Right lobe of liver (tissue), 6 donors: ENCODE measurements around the gene GRB14. TPM values are rescaled to one million over a fixed set of nuclear protein-coding genes. Genes with fewer than 3 reads are reported as not detected.

Experiments
- ATAC-seq, 4 donors: fragments of 200-7000 bp; cut with Tn5 transposase; one replicate each; pipeline ENCODE4 v1.9.1; 2020; ENCODE audit warnings: mild to moderate bottlenecking in 4 of 4, moderate library complexity in 4 of 4
- DNase-seq, 3 donors: peaks; one replicate each; pipeline ENCODE4 v3.0.0-alpha.2; 2020
- H3K27ac ChIP-seq, 3 donors: fragments of 200-600 bp; one replicate each; pipeline ENCODE4 v1.8.0; 2022
- H3K27me3 ChIP-seq, 2 donors: fragments of 200-600 bp; one replicate each; pipeline ENCODE4 v1.8.0; 2022
- H3K36me3 ChIP-seq, 4 donors: fragments of 200-600 bp; sonication (generic) in 1 of 4; one replicate each; pipeline versions ENCODE4 v1.5.1 to v1.8.0; 2017 to 2022; ENCODE audit warnings: control low read depth in 1 of 4
- H3K4me1 ChIP-seq, 4 donors: fragments of 200-600 bp; sonication (generic) in 1 of 4; one replicate each; pipeline versions ENCODE4 v1.5.1 to v1.8.0; 2017 to 2022; ENCODE audit warnings: control low read depth in 1 of 4
- H3K4me3 ChIP-seq, 3 donors: fragments of 200-600 bp; one replicate each; pipeline ENCODE4 v1.8.0; 2022
- H3K9me3 ChIP-seq, 4 donors: fragments of 200-600 bp; sonication (generic) in 1 of 4; one replicate each; pipeline versions ENCODE4 v1.5.1 to v1.8.0; 2017 to 2022; ENCODE audit warnings: control low read depth in 1 of 4
- CTCF ChIP-seq, 4 donors: fragments of 200-600 bp in 3 of 4; fragments of 450-650 bp in 1 of 4; IDR thresholded peaks; one replicate each; pipeline versions ENCODE4 v1.5.1 to v1.8.0; 2016 to 2022; ENCODE audit warnings: antibody characterized with exemption in 4 of 4, mild to moderate bottlenecking in 2 of 4
- POLR2A ChIP-seq: fragments of 450-650 bp; IDR thresholded peaks from one replicate; pipeline ENCODE4 v1.6.1; 2017; ENCODE audit warnings: antibody characterized with exemption, mild to moderate bottlenecking
- WGBS: methylation state at CpG from one replicate; pipeline ENCODE4 v1.1.6; 2018; ENCODE audit warnings: low coverage, low lambda C conversion rate; ENCODE audit not compliant: insufficient coverage; ENCODE audit errors: missing lambda C conversion rate; 5-methylcytosine and 5-hydroxymethylcytosine counted together
- intact Hi-C, 2 donors: fragments of 100-400 bp; cut with DNase I; formaldehyde crosslinking; loops; one replicate each; pipeline versions ENCODE4 v1.11.2 to v1.14.1; 2022
- total RNA-seq, 6 experiments: library from RNA; depleted of rRNA in 2 of 6; stranded (reverse); fragments of >200 nt in 2 of 6; fragmentation: NEBNext Ultra II Directional in 3 of 6; extraction: Animal tissue kit (Norgen Biotek cat#: 25700) in 3 of 6; gene quantifications; one replicate each; pipeline versions ENCODE4 v1.1.0 to v1.2.4, GENCODE V29; 2016 to 2023
- donor health status: DM: no; HTN: yes; CAD: no.
- donor health status: DM: no; HTN: no; CAD: no.
- donor health status: DM: no; HTN: no; CAD: no.
- donor health status: DM: no; HTN: yes; CAD: no.
- donor health status: DM: no; HTN: yes; CAD: no.

GRB14 gene
- total RNA-seq, 6 experiments from 2014 or later = 23.8 to 50.5 (median 36.2) TPM

GRCh38 chr2:164655750-164656149 is 34.5 kb upstream of the GRB14 start:
- Histone ChIP-seq H3K36me3 (no peaks in the 10 kb centered on the region), H3K4me3 (no peak overlapping the region), H3K9me3 (no peaks in the 10 kb centered on the region), H3K27me3 (no peaks in the 10 kb centered on the region), H3K4me1 (no peaks in the 10 kb centered on the region), H3K27ac (no peak overlapping the region)
- 79% methylated on average over 2 of the region's 2 CpGs for WGBS
- intact Hi-C loops = no loop called here
- peak; percentile 38 to 48 (median 45) for ATAC-seq
- TF ChIP-seq CTCF (IDR thresholded peaks at IDR 0.05) (peak in 2 of 4 donors; percentile 4 to 17), POLR2A (no peak)
- DNase-seq = no peak

GRCh38 chr2:164655336-164655735 is 34.1 kb upstream of the GRB14 start:
- H3K36me3 ChIP-seq = no peaks in the 10 kb centered on the region
- H3K9me3 ChIP-seq = no peaks in the 10 kb centered on the region
- DNase-seq = no peak
- intact Hi-C loops = no loop called here
- no peaks in the 10 kb centered on the region for H3K27me3 ChIP-seq
- no peak overlapping the region for H3K4me3 ChIP-seq
- TF ChIP-seq POLR2A = no peak
- no peak for TF ChIP-seq CTCF (IDR thresholded peaks at IDR 0.05)
- H3K4me1 ChIP-seq = no peaks in the 10 kb centered on the region
- no peak overlapping the region for H3K27ac ChIP-seq
- no peak for ATAC-seq

GRCh38 chr2:164651361-164651760 is 30.1 kb upstream of the GRB14 start:
- intact Hi-C loops = no loop called here
- Histone ChIP-seq H3K27ac (no peak overlapping the region), H3K27me3 (no peaks in the 10 kb centered on the region), H3K4me3 (no peak overlapping the region), H3K36me3 (no peaks in the 10 kb centered on the region), H3K4me1 (no peaks in the 10 kb centered on the region), H3K9me3 (peaks cover 0 to 14% (median 4%) of the 10 kb centered on the region in 4 donors)
- ATAC-seq (no peak), DNase-seq (no peak)
- TF ChIP-seq CTCF (IDR thresholded peaks at IDR 0.05) (no peak), POLR2A (no peak)
- WGBS = 78% methylated on average over 1 of the region's 1 CpG

- WGBS = 75% methylated on average over 1 of the region's 1 CpG
- H3K27me3 ChIP-seq = no peaks in the 10 kb centered on the region
- H3K36me3 ChIP-seq = no peaks in the 10 kb centered on the region
- no peak for TF ChIP-seq CTCF (IDR thresholded peaks at IDR 0.05)
- TF ChIP-seq POLR2A = no peak
- H3K4me3 ChIP-seq = no peak overlapping the region
- H3K27ac ChIP-seq = no peak overlapping the region
- peaks cover 0 to 3% (median 0%) of the 10 kb centered on the region in 4 donors for H3K4me1 ChIP-seq
- ATAC-seq (no peak), DNase-seq (no peak)
- intact Hi-C loops = no loop called here
- peaks cover 0 to 8% (median 0%) of the 10 kb centered on the region in 4 donors for H3K9me3 ChIP-seq
Observed at GRCh38 chr2:164644036-164644700, 22.9 kb upstream of the GRB14 start.
